T-cell (primary cell): ENCODE measurements around the gene ZSWIM4. TPM values are rescaled to one million over a fixed set of nuclear protein-coding genes. Genes with fewer than 3 reads are reported as not detected.

Experiments used
- ATAC-seq, 4 experiments: fragments of 200-7000 bp in 3 of 4; fragments of 150-1000 bp in 1 of 4; cut with Tn5 transposase; replicated peaks in 1 of 4; 1 replicate in 3 of 4; 2 replicates in 1 of 4; pipeline ENCODE4 v1.10.0; 2021; ENCODE audit warnings: moderate library complexity in 3 of 4, mild to moderate bottlenecking in 2 of 4, moderate number of reproducible peaks in 1 of 4
- CTCF ChIA-PET, 2 donors: fragments of 300-600 bp; sonication (Branson Sonifier 250); formaldehyde crosslinking; loops; one replicate each; lab custom pipeline; 2022; ENCODE audit warnings: antibody characterized with exemption in 2 of 2; lab: Charles Lee
- POLR2A ChIA-PET, 2 donors: fragments of 300-600 bp; sonication (Branson Sonifier 250); formaldehyde crosslinking; loops; one replicate each; lab custom pipeline; 2022; ENCODE audit warnings: antibody characterized with exemption in 2 of 2; lab: Charles Lee
- DNase-seq, 35 experiments: peaks; one replicate each; pipeline versions ENCODE4 v3.0.0 to v3.0.0-alpha.2; 2013 to 2023
- H3K27ac ChIP-seq: one replicate; pipeline ENCODE4 v1.5.1; 2013; ENCODE audit warnings: low read length
- H3K27me3 ChIP-seq, 2 experiments: replicated peaks in 1 of 2; 1 replicate in 1 of 2; 2 replicates in 1 of 2; pipeline versions ENCODE4 v1.6.1 to v1.7.0; 2013; ENCODE audit warnings: low read length in 1 of 2, mixed read lengths in 1 of 2; ENCODE audit not compliant: control insufficient read depth in 2 of 2, insufficient read depth in 2 of 2; ENCODE audit errors: extremely low read depth in 1 of 2
- H3K36me3 ChIP-seq, 2 donors: 1 replicate in 1 of 2; 2 replicates in 1 of 2; pipeline versions ENCODE4 v1.6.1 to v1.7.0; 2013; ENCODE audit warnings: low read length in 1 of 2; ENCODE audit not compliant: control insufficient read depth in 2 of 2, insufficient read depth in 1 of 2; ENCODE audit errors: extremely low read depth in 1 of 2
- H3K4me1 ChIP-seq, 2 experiments: 1 replicate in 1 of 2; 2 replicates in 1 of 2; pipeline versions ENCODE4 v1.6.1 to v1.7.0; 2013; ENCODE audit warnings: low read length in 2 of 2, mixed read lengths in 1 of 2; ENCODE audit not compliant: insufficient read depth in 2 of 2, control insufficient read depth in 1 of 2; ENCODE audit errors: extremely low read depth in 1 of 2
- H3K4me3 ChIP-seq, 2 donors: 1 replicate in 1 of 2; 2 replicates in 1 of 2; pipeline versions ENCODE4 v1.5.1 to v1.7.0; 2013; ENCODE audit warnings: mild to moderate bottlenecking in 2 of 2, low read length in 1 of 2, moderate library complexity in 1 of 2; ENCODE audit not compliant: control insufficient read depth in 1 of 2; ENCODE audit errors: extremely low read depth in 1 of 2
- H3K9me3 ChIP-seq: 2 replicates; pipeline ENCODE4 v1.7.0; 2013
- H3K27ac Mint-ChIP-seq, 2 donors: one replicate each; pipeline ENCODE4 v1.8.0; 2020 to 2021; ENCODE audit warnings: mild to moderate bottlenecking in 2 of 2, mixed read lengths in 2 of 2
- H3K27me3 Mint-ChIP-seq, 2 donors: one replicate each; pipeline ENCODE4 v1.8.0; 2021 to 2022; ENCODE audit warnings: mixed read lengths in 2 of 2
- H3K36me3 Mint-ChIP-seq: one replicate; pipeline ENCODE4 v1.8.0; 2021; ENCODE audit warnings: mixed read lengths
- H3K4me1 Mint-ChIP-seq, 3 donors: one replicate each; pipeline ENCODE4 v1.8.0; 2020 to 2022; ENCODE audit warnings: mixed read lengths in 3 of 3, mild to moderate bottlenecking in 1 of 3
- H3K4me3 Mint-ChIP-seq, 3 donors: one replicate each; pipeline ENCODE4 v1.8.0; 2020 to 2022; ENCODE audit warnings: mild to moderate bottlenecking in 3 of 3, mixed read lengths in 3 of 3, moderate library complexity in 3 of 3
- H3K9me3 Mint-ChIP-seq, 3 donors: one replicate each; pipeline ENCODE4 v1.8.0; 2020 to 2022; ENCODE audit warnings: mixed read lengths in 3 of 3
- WGBS: methylation state at CpG from one replicate; pipeline ENCODE4 v1.1.5; 2013; ENCODE audit warnings: missing lambda C conversion rate; ENCODE audit not compliant: insufficient coverage; 5-methylcytosine and 5-hydroxymethylcytosine counted together
- total RNA-seq, 35 experiments: library from RNA in 6 of 35; stranded (reverse) in 6 of 35; fragments of 120-200 nt in 1 of 35; gene quantifications; one replicate each; pipeline versions ENCODE4 v1.2.1 to v1.2.4 and lab custom pipeline; 2013 to 2026

The ZSWIM4 gene
- total RNA-seq, 5 donors from 2014 or later (not counting 1 experiment from before 2014, with no cell fraction given), result 5.4 to 9.8 (median 9.0) TPM

DNA sequence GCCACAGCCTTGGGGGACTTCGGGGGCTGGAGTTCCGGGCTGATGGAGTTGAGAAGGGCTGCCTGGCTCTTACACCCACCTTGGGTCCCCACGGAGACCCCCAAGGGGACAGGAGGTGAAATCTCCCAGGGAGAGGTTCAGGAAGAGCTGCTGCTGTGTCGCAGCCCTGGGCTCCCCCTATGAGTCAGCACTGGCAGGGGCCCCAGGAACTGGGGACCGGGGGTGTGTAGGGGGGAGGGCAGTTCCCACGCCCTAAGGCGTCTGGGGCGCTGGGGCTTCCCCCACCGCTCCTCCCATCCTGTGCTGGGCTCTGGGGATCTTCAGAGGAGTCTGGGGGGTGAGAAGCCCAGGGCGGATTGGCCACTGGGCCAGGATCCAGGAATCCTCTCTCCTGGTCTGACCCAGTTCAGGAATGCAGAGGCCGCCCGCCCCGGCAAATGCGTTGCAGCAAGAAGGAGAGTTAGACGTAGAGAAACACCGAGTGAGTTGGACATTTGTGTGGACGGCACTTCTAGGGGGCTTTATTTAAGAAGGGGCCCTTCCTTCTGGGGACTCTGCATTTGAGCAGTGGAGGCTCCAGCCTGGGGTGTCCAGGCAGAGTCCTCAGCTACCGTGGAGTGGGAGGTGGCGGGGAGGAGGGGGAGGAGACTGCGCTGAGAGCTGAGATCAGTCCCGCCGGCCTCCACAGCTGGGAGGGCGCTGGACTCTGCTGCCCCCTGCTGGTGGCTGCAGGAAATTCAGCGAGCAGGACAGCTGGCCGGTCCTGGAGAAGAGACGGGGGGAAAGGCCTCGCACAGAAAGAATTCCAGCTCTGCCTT is 66.7 kb downstream of the ZSWIM4 start:
- Mint-ChIP-seq H3K9me3 (no peaks in the 10 kb centered on the region), H3K4me3 (peak overlapping the region; percentile 84 to 90 (median 86)), H3K36me3 (no peaks in the 10 kb centered on the region), H3K27me3 (peaks cover 15 to 22% of the 10 kb centered on the region in 2 donors), H3K27ac (peak overlapping the region; percentile 88 to 92), H3K4me1 (peaks cover 39 to 47% (median 46%) of the 10 kb centered on the region in 3 donors)
- H3K4me1 ChIP-seq, result peaks cover 3 to 42% of the 10 kb centered on the region in 2 experiments
- peak overlapping the region; percentile 99 for H3K27ac ChIP-seq
- peak overlapping the region; percentile 66 to 82 for H3K4me3 ChIP-seq
- DNase-seq, result peak; percentile 72 to 93 (median 84)
- CTCF ChIA-PET, result interaction anchor here (0.5 to 3.2 kb wide), 33 partner anchors 9 to 790 kb away, joined by 3 to 31 read pairs (median 5); partner anchors contain the start of genes ASF1B (in 1 of the 2), C19orf53 (in 1 of the 2) and ZSWIM4 (in 1 of the 2)
- POLR2A ChIA-PET, result interaction anchor here (0.5 to 2.0 kb wide), 11 partner anchors 15 to 170 kb away, joined by 3 to 8 read pairs (median 6); partner anchors contain the start of gene IL27RA (in 1 of the 2)
- peaks cover 0 to 31% of the 10 kb centered on the region in 2 experiments for H3K27me3 ChIP-seq
- ATAC-seq, result peak; percentile 87 to 89 (median 88)
- no peaks in the 10 kb centered on the region for H3K36me3 ChIP-seq
- H3K9me3 ChIP-seq, result no peaks in the 10 kb centered on the region
- 0% methylated on average over 20 of the region's 27 CpGs for WGBS

- Mint-ChIP-seq H3K27ac (peak overlapping the region; percentile 13 to 40), H3K9me3 (no peaks in the 10 kb centered on the region), H3K4me3 (peak overlapping the region; percentile 67 to 90 (median 81)), H3K4me1 (peaks cover 39 to 49% (median 47%) of the 10 kb centered on the region in 3 donors), H3K27me3 (peaks cover 20 to 34% of the 10 kb centered on the region in 2 donors), H3K36me3 (no peaks in the 10 kb centered on the region)
- Histone ChIP-seq H3K36me3 (no peaks in the 10 kb centered on the region), H3K4me3 (no peak overlapping the region), H3K9me3 (no peaks in the 10 kb centered on the region), H3K4me1 (peaks cover 3 to 43% of the 10 kb centered on the region in 2 experiments), H3K27ac (no peak overlapping the region), H3K27me3 (peaks cover 0 to 50% of the 10 kb centered on the region in 2 experiments)
- ChIA-PET CTCF (interaction anchor here in 1 of 2 donors (1.3 to 3.2 kb wide), 2 partner anchors 81 to 90 kb away, joined by 3 to 13 read pairs; partner anchors contain the start of gene C19orf53), POLR2A (interaction anchor here in 1 of 2 donors (0.6 kb wide), 1 partner anchor 887 kb away, joined by 3 read pairs; no protein-coding TSS in a partner anchor)
- WGBS, result 51% methylated on average over 6 of the region's 13 CpGs
- DNase-seq (peak in 1 of 35 experiments; percentile 34), ATAC-seq (no peak)
Observed at GRCh38 chr19:13864046-13864666, 68.9 kb downstream of the ZSWIM4 start.

DNA sequence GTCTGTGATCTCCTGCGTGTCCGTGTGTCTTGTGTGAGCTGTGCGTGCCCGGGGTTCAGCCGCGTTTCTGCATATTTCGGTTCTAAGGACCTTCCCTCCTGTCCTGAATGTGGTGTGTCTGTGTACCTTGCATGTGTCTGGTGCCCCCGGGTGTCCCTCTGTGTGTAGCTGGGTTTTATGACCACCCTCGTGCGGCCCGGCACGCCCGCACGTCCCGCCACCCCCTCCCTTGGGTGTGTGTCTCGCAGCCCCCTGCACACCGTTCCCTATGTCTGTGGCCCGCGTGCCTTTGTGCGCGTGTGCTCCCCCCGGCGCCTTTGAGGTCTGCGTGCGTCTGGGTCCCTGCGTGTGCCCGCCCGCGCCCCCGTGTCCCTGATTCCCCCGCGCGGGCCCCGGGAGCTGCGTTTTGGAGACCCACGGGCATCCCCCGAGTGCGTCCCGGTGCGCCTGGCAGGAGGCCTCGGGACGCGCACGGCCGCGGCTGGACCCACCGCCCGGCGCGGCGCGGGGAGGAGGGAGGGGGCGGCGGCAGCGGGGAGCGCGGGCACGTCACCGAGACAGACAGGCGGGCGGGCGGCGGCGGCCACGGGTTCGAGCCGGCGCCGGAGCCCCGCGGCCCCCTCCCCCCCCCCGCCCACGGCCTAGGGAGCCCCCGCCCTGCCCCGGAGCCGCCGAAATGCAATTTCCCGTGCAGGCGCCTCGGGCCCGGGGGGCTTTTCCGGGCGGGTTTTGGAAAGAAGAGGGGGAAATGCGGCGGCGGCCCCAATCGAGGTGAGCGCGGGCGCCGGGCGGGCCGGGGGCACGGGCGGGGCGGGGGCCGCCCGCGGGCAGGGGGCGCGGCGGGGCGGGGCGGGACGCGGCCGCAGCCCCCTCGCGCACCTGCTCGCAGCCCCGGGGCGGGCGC is 69.7 kb downstream of the ZSWIM4 start:
- ATAC-seq, result no peak
- Mint-ChIP-seq H3K4me3 (peak overlapping the region; percentile 67 to 90 (median 81)), H3K9me3 (no peaks in the 10 kb centered on the region), H3K36me3 (no peaks in the 10 kb centered on the region), H3K4me1 (peaks cover 37 to 45% (median 41%) of the 10 kb centered on the region in 3 donors), H3K27me3 (peaks cover 23 to 38% of the 10 kb centered on the region in 2 donors), H3K27ac (peak overlapping the region; percentile 40 to 64)
- ChIA-PET POLR2A (interaction anchor here in 1 of 2 donors (0.6 kb wide), 2 partner anchors 545 to 888 kb away, joined by 3 to 4 read pairs; no protein-coding TSS in a partner anchor), CTCF (interaction anchor here (0.6 to 1.3 kb wide), 3 partner anchors 81 to 204 kb away, joined by 3 to 9 read pairs (median 3); no protein-coding TSS in a partner anchor)
- H3K36me3 ChIP-seq, result no peaks in the 10 kb centered on the region
- WGBS, result 8% methylated on average over 45 of the region's 113 CpGs
- peaks cover 0 to 57% of the 10 kb centered on the region in 2 experiments for H3K27me3 ChIP-seq
- peak in 1 of 35 experiments; percentile 45 for DNase-seq
- H3K27ac ChIP-seq, result no peak overlapping the region
- peaks cover 3 to 49% of the 10 kb centered on the region in 2 experiments for H3K4me1 ChIP-seq
- peak overlapping the region; percentile 29 to 38 for H3K4me3 ChIP-seq
- no peaks in the 10 kb centered on the region for H3K9me3 ChIP-seq

DNA sequence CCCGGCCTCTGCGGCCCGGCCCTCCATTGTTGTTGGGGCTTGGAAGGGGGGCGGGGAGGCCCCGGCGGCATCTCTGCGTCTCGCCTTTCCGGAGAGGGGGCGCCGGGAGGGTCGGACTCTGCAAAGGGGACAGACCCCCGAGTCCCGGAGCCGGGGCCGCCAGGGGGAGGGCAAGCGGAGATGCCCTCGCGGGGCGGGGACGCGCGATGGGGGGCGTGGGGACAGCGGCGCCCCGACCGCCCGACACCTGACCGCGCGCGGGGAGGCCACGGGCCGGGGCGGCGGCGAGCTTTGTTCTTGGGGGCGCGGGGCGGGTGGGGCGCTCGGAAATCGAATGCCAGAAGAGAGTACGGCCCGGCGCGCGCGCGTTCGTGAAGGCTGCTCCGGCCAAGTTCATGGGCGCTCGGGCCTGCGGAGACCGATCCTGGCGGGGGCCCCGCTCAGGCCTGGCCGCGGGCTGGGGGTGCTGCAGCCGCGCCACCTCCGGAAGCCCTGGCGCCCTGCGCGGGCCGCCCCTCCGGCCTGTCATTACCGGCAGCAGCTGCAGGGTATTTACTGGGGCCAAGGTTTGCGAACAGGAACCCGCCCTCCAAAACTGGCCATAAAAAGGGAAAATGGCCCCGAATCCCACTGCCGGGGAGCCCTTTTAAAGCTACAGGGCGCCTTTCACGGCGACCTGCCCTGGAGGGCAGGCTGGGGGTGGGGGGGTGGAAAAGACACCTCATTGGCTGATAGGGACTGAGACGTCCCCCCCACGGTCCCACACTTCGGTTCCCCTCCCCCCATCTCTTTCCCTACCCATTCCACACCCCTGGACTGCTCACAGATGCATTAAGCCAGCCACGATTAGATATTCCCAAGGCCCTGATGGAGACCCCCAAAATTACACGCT is 70.6 kb downstream of the ZSWIM4 start:
- H3K36me3 Mint-ChIP-seq, result no peaks in the 10 kb centered on the region
- H3K4me1 ChIP-seq, result peaks cover 3 to 47% of the 10 kb centered on the region in 2 experiments
- H3K4me1 Mint-ChIP-seq, result peaks cover 35 to 43% (median 37%) of the 10 kb centered on the region in 3 donors
- CTCF ChIA-PET, result interaction anchor here (0.6 kb wide), 5 partner anchors 14 to 267 kb away, joined by 3 to 11 read pairs (median 3); no protein-coding TSS in a partner anchor
- H3K4me3 ChIP-seq, result peak overlapping the region; percentile 29 to 35
- no peaks in the 10 kb centered on the region for H3K36me3 ChIP-seq
- 3% methylated on average over 70 of the region's 82 CpGs for WGBS
- peak in 2 of 35 experiments; percentile 13 to 29 for DNase-seq
- POLR2A ChIA-PET, result interaction anchor here in 1 of 2 donors (0.6 kb wide), 2 partner anchors 77 to 544 kb away, joined by 4 to 10 read pairs; no protein-coding TSS in a partner anchor
- H3K9me3 Mint-ChIP-seq, result no peaks in the 10 kb centered on the region
- H3K27ac Mint-ChIP-seq, result no peak overlapping the region
- H3K27me3 ChIP-seq, result peaks cover 0 to 62% of the 10 kb centered on the region in 2 experiments
- H3K4me3 Mint-ChIP-seq, result peak overlapping the region; percentile 61 to 90 (median 75)
- peaks cover 23 to 44% of the 10 kb centered on the region in 2 donors for H3K27me3 Mint-ChIP-seq
- no peaks in the 10 kb centered on the region for H3K9me3 ChIP-seq
- ATAC-seq, result no peak
- no peak overlapping the region for H3K27ac ChIP-seq
